HTERT RPE-1 (cell line): ENCODE data around the gene DTX2.
"Not testable (repeated sequence)": the region's sequence is repeated elsewhere in the genome, so short reads cannot be mapped to it uniquely, and the experiment has no call there.

Experiments used
- in situ Hi-C: fragments of 300-500 bp; cut with MboI; formaldehyde crosslinking; loops from 4 replicates; pipeline ENCODE4 v1.14.3; 2020; ENCODE audit warnings: low sequenced_read_pairs

The DTX2 gene

GRCh38 chr7:76511200-76511910 is 49.8 kb downstream of the DTX2 start:
- in situ Hi-C loops, result not testable (repeated sequence)

- in situ Hi-C loops, result not testable (repeated sequence)
These were observed 50.7 kb downstream of the DTX2 start for GRCh38 chr7:76511911-76512885.

- in situ Hi-C loops, result no loop called here
These were observed 51.7 kb downstream of the DTX2 start for GRCh38 chr7:76512941-76513816.

- in situ Hi-C loops, result no loop called here
These were observed 52.6 kb downstream of the DTX2 start for GRCh38 chr7:76513817-76514799.

- in situ Hi-C loops, result no loop called here
These were observed 53.6 kb downstream of the DTX2 start for GRCh38 chr7:76514926-76515771.

- in situ Hi-C loops, result no loop called here
These were observed 54.5 kb downstream of the DTX2 start for GRCh38 chr7:76515999-76516443.

GRCh38 chr7:76516932-76517331 is 55.4 kb downstream of the DTX2 start:
- in situ Hi-C loops, result not testable (repeated sequence)

GRCh38 chr7:76526183-76526582 is 64.7 kb downstream of the DTX2 start:
- in situ Hi-C loops, result not testable (repeated sequence)

- in situ Hi-C loops, result not testable (repeated sequence)
These were observed 70.1 kb downstream of the DTX2 start for GRCh38 chr7:76531643-76532042.

GRCh38 chr7:76543197-76543596 is 81.7 kb downstream of the DTX2 start, which contains the start of gene SPDYE16:
Gene SPDYE16 (minus strand): TSS chr7:76543297. CDS start chr7:76541459, 1,838 bp downstream.
- in situ Hi-C loops, result not testable (repeated sequence)

GRCh38 chr7:76549025-76549854 is 87.7 kb downstream of the DTX2 start:
- in situ Hi-C loops, result not testable (repeated sequence)

GRCh38 chr7:76549855-76550248 is 88.3 kb downstream of the DTX2 start:
- in situ Hi-C loops, result not testable (repeated sequence)

GRCh38 chr7:76551992-76552391 is 90.5 kb downstream of the DTX2 start:
- in situ Hi-C loops, result not testable (repeated sequence)
